Hepatocyte (in vitro differentiated cells): Measurements from ENCODE around the gene TUNAR. TPM values are rescaled to one million over a fixed set of nuclear protein-coding genes. Genes with fewer than 3 reads are reported as not detected.

ENCODE experiments used
- DNase-seq: peaks from one replicate; pipeline ENCODE4 v3.0.0-alpha.2; 2016; ENCODE audit warnings: low spot score
- H2AFZ ChIP-seq: fragments of 200-600 bp; sonication (generic); 2 replicates; pipeline ENCODE4 v1.6.0; 2016; ENCODE audit warnings: antibody characterized with exemption, mild to moderate bottlenecking
- H3K27ac ChIP-seq: fragments of 200-600 bp; sonication (generic); 2 replicates; pipeline ENCODE4 v1.5.1; 2016; ENCODE audit warnings: mild to moderate bottlenecking
- H3K27me3 ChIP-seq: fragments of 200-600 bp; sonication (generic); 2 replicates; pipeline ENCODE4 v1.6.1; 2016
- H3K36me3 ChIP-seq: fragments of 200-600 bp; sonication (generic); replicated peaks from 2 replicates; pipeline ENCODE4 v1.5.1; 2016; ENCODE audit warnings: low read depth; ENCODE audit not compliant: insufficient read depth
- H3K4me1 ChIP-seq: fragments of 200-600 bp; sonication (generic); 2 replicates; pipeline ENCODE4 v1.5.1; 2016; ENCODE audit warnings: mild to moderate bottlenecking, moderate library complexity; ENCODE audit not compliant: insufficient read depth
- H3K4me2 ChIP-seq: fragments of 200-600 bp; sonication (generic); 2 replicates; pipeline ENCODE4 v1.6.0; 2016
- H3K4me3 ChIP-seq: fragments of 200-600 bp; sonication (generic); 2 replicates; pipeline ENCODE4 v1.5.1; 2016; ENCODE audit warnings: mild to moderate bottlenecking
- H3K79me2 ChIP-seq: fragments of 200-600 bp; sonication (generic); 2 replicates; pipeline ENCODE4 v1.6.0; 2017; ENCODE audit warnings: mild to moderate bottlenecking
- H3K9me2 ChIP-seq: fragments of 200-600 bp; sonication (generic); replicated peaks from 2 replicates; pipeline ENCODE4 v1.6.0; 2017; ENCODE audit warnings: mild to moderate bottlenecking; ENCODE audit not compliant: insufficient read depth
- H3K9me3 ChIP-seq: fragments of 200-600 bp; sonication (generic); 2 replicates; pipeline ENCODE4 v1.5.1; 2016; ENCODE audit warnings: low read depth, mild to moderate bottlenecking
- H4K20me1 ChIP-seq: fragments of 200-600 bp; sonication (generic); 2 replicates; pipeline ENCODE4 v1.6.0; 2016; ENCODE audit warnings: mild to moderate bottlenecking; ENCODE audit not compliant: insufficient read depth, poor library complexity, severe bottlenecking
- CTCF ChIP-seq: fragments of 200-600 bp; sonication (generic); IDR thresholded peaks from 2 replicates; pipeline ENCODE4 v1.5.1; 2016; ENCODE audit warnings: antibody characterized with exemption, mild to moderate bottlenecking; ENCODE audit not compliant: poor library complexity
- EZH2 ChIP-seq: fragments of 200-600 bp; sonication (generic); IDR thresholded peaks from 2 replicates; pipeline ENCODE4 v1.6.1; 2016; ENCODE audit warnings: antibody characterized with exemption, mild to moderate bottlenecking, borderline replicate concordance
- EZH2phosphoT487 ChIP-seq: fragments of 200-600 bp; sonication (generic); IDR thresholded peaks from one replicate; pipeline ENCODE4 v1.6.1; 2018; ENCODE audit warnings: antibody characterized with exemption, mild to moderate bottlenecking, low read depth, moderate library complexity; ENCODE audit not compliant: unreplicated experiment, severe bottlenecking
- WGBS: methylation state at CpG from one replicate; pipeline ENCODE4 v1.1.6; 2016; ENCODE audit warnings: low lambda C conversion rate; ENCODE audit errors: missing lambda C conversion rate; 5-methylcytosine and 5-hydroxymethylcytosine counted together
- polyA plus RNA-seq: library from polyadenylated mRNA; unstranded; fragments of >200 nt; fragmentation: Nextera tagmentation; extraction: Ambion mirVana; gene quantifications from 2 replicates; pipeline ENCODE4 v1.2.1, GENCODE V29; 2016
- total RNA-seq: library from RNA; depleted of rRNA; stranded (reverse); fragments of >200 nt; gene quantifications from 2 replicates; pipeline ENCODE4 v1.2.3, GENCODE V29; 2014

Gene TUNAR
- total and polyA plus RNA-seq, 2 experiments from 2014 or later = 0.13 TPM; not detected in 1

GRCh38 chr14:95862243-95862642 is 14.4 kb upstream of the TUNAR start:
- Histone ChIP-seq H4K20me1 (no peaks in the 10 kb centered on the region), H2AFZ (no peak overlapping the region), H3K79me2 (no peaks in the 10 kb centered on the region), H3K4me2 (no peak overlapping the region), H3K9me2 (no peaks in the 10 kb centered on the region), H3K4me3 (no peak overlapping the region), H3K36me3 (no peaks in the 10 kb centered on the region), H3K27ac (no peak overlapping the region), H3K27me3 (peaks cover 7% of the 10 kb centered on the region), H3K9me3 (no peaks in the 10 kb centered on the region), H3K4me1 (no peaks in the 10 kb centered on the region)
- TF ChIP-seq EZH2 = no peak
- TF ChIP-seq EZH2phosphoT487 = no peak
- peak; percentile 47 for DNase-seq
- 12% methylated on average over 3 of the region's 3 CpGs for WGBS

GRCh38 chr14:95863295-95863694 is 13.3 kb upstream of the TUNAR start:
- no peak for TF ChIP-seq CTCF
- TF ChIP-seq EZH2 = no peak
- TF ChIP-seq EZH2phosphoT487 = no peak
- Histone ChIP-seq H3K9me2 (no peaks in the 10 kb centered on the region), H3K36me3 (no peaks in the 10 kb centered on the region), H3K4me2 (no peak overlapping the region), H3K27ac (no peak overlapping the region), H3K4me1 (no peaks in the 10 kb centered on the region), H3K9me3 (no peaks in the 10 kb centered on the region), H4K20me1 (no peaks in the 10 kb centered on the region), H3K4me3 (no peak overlapping the region), H3K79me2 (no peaks in the 10 kb centered on the region), H2AFZ (no peak overlapping the region), H3K27me3 (peaks cover 17% of the 10 kb centered on the region)
- WGBS = 83% methylated on average over 4 of the region's 4 CpGs
- DNase-seq = no peak

GRCh38 chr14:95869776-95870175 is 6.9 kb upstream of the TUNAR start:
- H3K9me2 ChIP-seq = no peaks in the 10 kb centered on the region
- no peaks in the 10 kb centered on the region for H3K4me1 ChIP-seq
- TF ChIP-seq CTCF = no peak
- no peak for TF ChIP-seq EZH2
- no peak for TF ChIP-seq EZH2phosphoT487
- H3K27me3 ChIP-seq = peaks cover 42% of the 10 kb centered on the region
- WGBS = 87% methylated on average over 6 of the region's 6 CpGs
- H3K9me3 ChIP-seq = no peaks in the 10 kb centered on the region
- no peak for DNase-seq
- no peaks in the 10 kb centered on the region for H4K20me1 ChIP-seq
- no peaks in the 10 kb centered on the region for H3K36me3 ChIP-seq
- no peak overlapping the region for H3K27ac ChIP-seq
- H3K4me3 ChIP-seq = no peak overlapping the region
- no peaks in the 10 kb centered on the region for H3K79me2 ChIP-seq
- no peak overlapping the region for H2AFZ ChIP-seq
- no peak overlapping the region for H3K4me2 ChIP-seq

- no peak for TF ChIP-seq EZH2phosphoT487
- no peak for TF ChIP-seq EZH2
- TF ChIP-seq CTCF = no peak
- 85% methylated on average over 7 of the region's 7 CpGs for WGBS
- Histone ChIP-seq H3K9me2 (no peaks in the 10 kb centered on the region), H3K9me3 (no peaks in the 10 kb centered on the region), H3K4me1 (no peaks in the 10 kb centered on the region), H3K27ac (no peak overlapping the region), H2AFZ (no peak overlapping the region), H3K4me2 (no peak overlapping the region), H3K4me3 (no peak overlapping the region), H4K20me1 (no peaks in the 10 kb centered on the region), H3K27me3 (peaks cover 52% of the 10 kb centered on the region), H3K36me3 (no peaks in the 10 kb centered on the region), H3K79me2 (no peaks in the 10 kb centered on the region)
- no peak for DNase-seq
Observed at GRCh38 chr14:95870772-95871171, 5.9 kb upstream of the TUNAR start.
